HG02759 (cell line): ENCODE results near the gene ZNF275.
"Not testable (repeated sequence)": the region's sequence is repeated elsewhere in the genome, so short reads cannot be mapped to it uniquely, and the experiment has no call there.

ENCODE experiments used
- ATAC-seq: cut with Tn5 transposase; IDR thresholded peaks from one replicate; pipeline ENCODE4 v1.9.1; 2021; ENCODE audit warnings: mild to moderate bottlenecking, moderate library complexity; ENCODE audit not compliant: unreplicated experiment

Gene ZNF275

DNA sequence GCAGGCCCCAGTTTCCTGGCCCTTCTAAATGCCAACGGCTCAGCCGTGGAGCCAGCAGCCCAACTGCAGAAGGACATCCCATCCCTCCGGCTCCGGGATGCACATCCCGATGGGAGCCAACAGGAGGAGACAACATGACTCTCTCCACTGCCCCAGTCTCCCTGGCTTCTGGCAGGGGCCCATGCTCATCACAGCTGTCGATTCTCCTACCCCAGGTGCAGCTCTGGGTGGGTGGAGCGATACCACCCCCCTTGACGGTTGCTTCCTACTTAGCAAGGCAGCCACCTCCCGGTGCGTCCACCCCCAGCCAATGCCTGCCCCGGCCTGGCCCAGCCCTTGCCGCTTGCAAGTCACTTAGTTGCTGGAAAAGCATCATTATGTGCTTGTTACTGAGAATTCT lies 19.5 kb downstream of the ZNF275 start:
- ATAC-seq = no peak

DNA sequence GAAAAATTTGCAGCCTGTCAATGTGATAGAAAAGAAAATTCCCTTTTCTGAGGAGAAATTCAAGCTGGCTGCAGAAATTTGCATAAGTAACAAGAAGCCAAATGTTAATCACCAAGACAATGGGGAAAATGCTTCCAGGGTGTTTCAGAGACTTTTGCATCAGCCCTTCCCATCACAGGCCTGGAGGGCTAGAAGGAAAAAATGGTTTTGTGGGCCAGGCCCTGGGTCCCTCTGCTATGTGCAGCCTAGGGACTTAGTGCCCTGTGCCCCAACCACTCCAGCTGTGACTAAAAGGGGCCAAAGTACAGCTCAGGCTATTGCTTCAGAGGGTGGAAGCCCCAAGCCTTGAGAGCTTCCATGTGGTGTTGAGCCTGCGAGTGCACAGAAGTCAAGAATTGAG lies 23.9 kb downstream of the ZNF275 start:
- no peak for ATAC-seq

DNA sequence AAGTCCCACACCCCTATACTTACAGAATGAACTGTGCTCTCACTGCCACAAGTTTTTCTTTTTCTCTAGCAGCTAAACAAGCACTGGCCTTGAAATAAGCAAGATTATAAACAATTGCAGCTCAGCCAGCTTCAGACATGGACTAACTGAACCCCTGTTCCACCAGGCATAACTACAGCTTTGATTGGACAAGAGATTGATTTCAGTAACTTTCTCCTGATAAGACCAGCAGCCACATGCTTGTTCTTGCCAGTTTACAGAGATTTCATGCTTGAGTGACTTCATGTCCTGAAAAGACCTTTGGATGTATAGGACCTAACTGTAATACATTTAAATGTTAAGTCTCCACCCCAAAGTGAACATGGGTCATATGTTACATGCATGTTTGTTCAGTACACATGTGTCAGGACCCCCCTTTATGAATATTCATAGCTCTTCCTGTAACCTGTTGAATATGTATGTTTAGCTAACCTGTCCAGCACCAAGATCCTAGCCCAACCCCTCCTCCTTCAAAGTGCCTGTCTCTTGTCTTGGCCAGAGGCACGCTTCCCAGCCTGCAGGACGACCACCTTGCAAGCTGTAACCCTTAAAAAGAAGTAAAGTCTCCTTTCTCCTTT lies 27.9 kb downstream of the ZNF275 start:
- no peak for ATAC-seq

DNA sequence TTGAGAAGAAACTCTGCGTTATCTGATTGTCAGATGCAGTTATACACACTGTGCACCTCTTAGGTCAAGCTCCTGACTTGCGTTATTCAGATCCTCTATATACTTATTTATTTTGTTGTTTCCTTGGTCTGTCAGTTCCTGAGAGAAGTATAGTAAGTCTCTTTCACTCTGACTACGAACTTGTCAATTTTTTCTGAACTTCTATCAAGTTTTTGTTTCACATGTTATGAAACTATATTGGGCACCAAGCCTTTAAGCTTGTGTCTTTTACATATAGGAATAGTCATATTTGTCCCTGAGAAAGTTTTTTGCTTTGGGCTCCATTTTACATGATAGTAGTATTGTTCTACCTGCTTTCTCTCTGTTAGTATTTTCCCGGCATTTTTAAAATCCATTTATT lies 31.7 kb downstream of the ZNF275 start:
- ATAC-seq = no peak

- no peak for ATAC-seq
Observed at GRCh38 chrX:153366119-153366518, 32.2 kb downstream of the ZNF275 start.

- ATAC-seq = no peak
Observed at GRCh38 chrX:153366878-153367538, 33.1 kb downstream of the ZNF275 start.

DNA sequence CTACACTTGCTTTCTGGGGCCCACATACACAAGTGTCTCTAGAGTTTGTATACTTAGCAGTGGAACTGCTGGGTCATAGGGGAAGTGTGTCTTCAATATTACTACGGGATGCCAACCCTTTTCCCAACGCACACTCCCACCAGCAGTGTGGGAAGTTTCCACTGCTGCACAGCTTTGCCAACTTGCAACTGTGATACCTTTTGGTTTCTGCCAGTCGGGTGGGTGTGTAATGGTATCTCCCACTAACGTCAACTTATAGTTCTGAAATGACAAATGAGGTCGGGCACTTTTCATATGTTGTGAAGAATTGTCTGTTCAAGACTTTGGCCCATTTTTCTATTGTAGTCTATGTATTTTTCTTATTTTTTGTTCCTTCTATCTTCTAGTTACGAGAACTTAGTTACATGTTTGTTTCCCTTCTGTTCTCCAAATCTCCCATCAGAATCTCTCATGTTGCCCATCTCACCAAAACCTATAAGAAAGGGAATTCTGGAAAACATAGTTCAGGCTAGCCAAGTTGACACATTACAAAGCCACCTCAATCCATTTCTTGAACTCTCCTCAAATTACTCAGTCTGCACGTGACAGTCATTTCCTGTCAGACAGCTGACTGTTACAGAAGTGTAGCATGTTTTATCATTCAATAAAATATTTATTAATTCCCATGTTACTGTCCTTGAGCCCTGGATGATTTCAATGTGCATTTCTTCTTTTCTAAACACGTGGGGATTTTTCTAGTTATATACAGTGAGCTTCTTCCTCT lies 36.5 kb downstream of the ZNF275 start:
- no peak for ATAC-seq

DNA sequence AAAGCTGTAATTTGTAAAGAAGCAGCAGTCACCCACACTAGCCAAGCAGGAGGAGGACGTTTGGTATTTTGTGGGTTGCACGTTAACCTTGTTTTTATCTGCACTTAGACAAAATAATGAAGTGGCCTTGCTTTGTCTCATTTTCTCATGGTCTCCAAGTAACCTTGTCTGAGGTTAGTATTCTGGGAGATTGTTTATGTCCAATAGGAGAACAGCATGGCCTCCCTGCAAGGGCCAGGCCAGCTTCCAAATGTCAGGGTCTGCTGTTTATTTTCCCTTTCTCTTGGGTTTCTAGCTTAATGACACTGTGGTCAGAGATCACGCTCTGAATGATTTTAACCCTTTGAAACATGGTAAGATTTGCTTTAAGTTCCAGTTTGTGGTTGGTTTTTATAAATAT lies 37.3 kb downstream of the ZNF275 start:
- ATAC-seq = no peak

DNA sequence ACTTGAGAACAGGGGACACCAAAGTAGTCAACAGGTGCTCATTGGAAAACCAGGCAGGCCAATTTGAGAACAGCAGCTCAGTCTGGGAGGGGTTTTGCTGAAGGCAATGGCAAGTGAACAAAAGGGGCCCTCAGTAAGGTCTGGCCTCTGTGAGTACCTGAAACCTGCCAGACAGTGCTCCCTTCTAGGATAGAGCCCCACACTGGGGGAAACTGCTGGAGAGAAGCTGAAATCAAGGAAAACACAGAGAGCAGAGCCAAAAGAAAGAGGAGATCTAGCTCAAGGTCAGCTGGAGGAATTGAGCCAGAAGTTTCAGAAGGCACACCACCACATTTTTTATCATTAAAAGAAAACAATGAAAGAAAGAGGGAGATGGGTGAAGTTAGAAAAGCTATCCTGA lies 39.0 kb downstream of the ZNF275 start:
- no peak for ATAC-seq

DNA sequence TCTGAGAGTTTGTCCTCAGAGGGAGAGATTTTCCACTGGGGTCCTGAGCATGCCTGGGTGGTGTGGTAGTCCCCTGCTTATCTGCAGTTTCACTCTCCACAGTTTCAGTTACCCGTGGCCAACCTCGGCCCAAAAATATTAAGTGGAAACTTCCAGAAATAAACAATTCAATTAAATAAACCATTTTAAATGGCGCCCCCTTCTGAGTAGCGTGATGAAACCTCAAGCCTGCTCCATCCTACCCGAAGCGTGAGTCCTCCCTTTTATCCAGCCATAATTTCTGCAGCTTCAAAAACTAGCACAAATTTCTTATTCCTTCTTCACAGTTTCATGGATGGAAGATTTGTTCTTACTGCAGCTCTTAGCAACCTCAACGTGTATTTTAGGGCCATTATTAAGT lies 40.5 kb downstream of the ZNF275 start:
- ATAC-seq = no peak

GRCh38 chrX:153375571-153375970 lies 41.6 kb downstream of the ZNF275 start:
- no peak for ATAC-seq

GRCh38 chrX:153377727-153378126 lies 43.8 kb downstream of the ZNF275 start:
- ATAC-seq = no peak

DNA sequence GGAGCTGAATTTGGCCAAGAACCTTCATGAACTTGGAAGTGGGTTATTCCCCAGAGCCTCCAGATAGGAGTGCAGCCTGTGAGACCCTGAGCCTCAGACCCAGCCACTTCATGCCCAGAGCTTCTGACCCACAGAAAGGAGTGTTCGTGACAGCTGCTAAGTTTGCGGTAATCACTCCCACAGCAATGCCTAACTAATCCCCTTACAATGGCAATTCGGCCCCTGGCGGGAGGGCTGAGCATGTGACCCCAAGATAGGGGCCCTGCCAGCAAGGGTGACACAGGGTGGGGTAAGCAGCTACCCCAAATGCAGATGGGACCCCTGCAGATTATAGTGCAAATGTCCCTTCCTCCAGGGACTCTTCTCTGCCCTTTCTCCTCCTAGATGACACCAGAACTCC lies 44.7 kb downstream of the ZNF275 start:
- no peak for ATAC-seq

DNA sequence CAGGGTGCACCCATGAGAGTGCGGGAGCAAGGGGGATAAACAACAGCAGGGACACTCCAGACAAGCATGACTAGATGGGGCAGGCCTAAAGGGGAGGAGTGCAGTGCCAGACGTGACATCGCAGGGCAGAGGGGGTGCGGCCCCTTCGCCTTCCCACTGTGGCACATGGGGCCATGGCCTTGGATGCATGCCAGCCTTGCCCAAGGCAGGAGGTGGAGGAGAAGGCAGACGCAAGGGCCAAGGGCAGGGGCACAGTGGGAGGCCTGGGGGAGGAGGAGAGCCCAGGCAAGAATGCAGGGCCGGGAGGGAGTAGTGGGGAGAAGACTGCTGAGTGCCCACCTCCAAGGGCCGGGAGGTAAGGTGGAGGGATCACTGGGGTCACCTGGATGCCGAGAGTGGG lies 45.6 kb downstream of the ZNF275 start:
- ATAC-seq = no peak

DNA sequence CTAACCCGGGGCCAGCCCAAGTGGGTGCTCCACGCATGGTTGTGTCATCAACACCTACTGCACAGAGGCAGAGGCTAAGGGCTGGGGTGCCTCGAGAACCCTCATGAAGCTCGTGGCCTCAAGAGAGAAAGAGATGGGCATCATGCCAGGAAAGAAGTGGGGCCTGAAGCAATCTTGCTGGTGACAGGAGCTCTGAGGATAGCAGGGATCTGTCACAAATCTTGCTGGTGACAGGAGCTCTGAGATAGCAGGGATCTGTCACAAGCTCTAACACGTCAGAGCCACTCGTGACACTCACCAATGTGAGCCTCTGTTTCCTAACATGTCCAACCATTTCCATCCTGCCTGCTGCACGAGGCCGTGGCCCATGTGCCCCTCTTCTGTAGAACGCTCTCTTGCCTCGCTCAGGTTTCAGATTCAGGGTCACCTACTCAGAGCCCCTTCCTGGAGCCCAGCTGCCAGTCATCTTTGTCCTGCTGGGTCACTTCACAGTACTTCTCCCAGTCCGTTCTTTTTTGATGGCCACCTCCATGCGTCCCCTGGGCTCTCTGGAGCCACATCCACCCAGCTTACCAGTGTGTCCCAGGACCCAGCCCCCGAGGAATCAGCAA lies 46.1 kb downstream of the ZNF275 start:
- no peak for ATAC-seq

GRCh38 chrX:153380691-153381090 lies 46.7 kb downstream of the ZNF275 start:
- no peak for ATAC-seq

GRCh38 chrX:153381684-153382532 lies 48.0 kb downstream of the ZNF275 start:
- no peak for ATAC-seq

GRCh38 chrX:153382563-153383482 lies 48.9 kb downstream of the ZNF275 start:
- no peak for ATAC-seq

DNA sequence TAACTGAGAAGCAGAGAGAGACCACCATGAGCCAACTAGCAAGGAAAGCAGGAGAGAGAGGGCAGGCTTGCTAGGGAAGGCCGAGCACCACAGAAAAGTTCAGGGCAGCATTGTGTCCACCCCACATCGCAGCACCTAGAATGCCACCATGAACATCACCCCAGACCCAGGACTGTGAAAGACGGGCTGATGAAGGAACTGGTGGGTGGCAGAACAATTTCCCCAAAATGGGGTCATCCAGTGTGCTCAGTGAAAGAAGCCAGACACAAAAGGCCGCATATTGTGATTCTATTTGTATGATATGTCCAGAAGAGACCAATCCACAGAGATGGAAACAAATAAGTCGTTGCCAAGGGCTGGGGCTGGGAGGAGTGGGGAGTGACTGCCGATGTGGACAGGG lies 50.4 kb downstream of the ZNF275 start:
- ATAC-seq = no peak

GRCh38 chrX:153384973-153385372 lies 51.0 kb downstream of the ZNF275 start:
- not testable (repeated sequence) for ATAC-seq
